Lower lobe of right lung (tissue), 2 donors: ENCODE measurements around the gene MZT2A. TPM values are rescaled to one million over a fixed set of nuclear protein-coding genes. Genes with fewer than 3 reads are reported as not detected.
A peak's percentile ranks its signal among the peaks of the same experiment; 100 is the strongest.
"Not testable (repeated sequence)": the region's sequence is repeated elsewhere in the genome, so short reads cannot be mapped to it uniquely, and the experiment has no call there.

Experiments
- ATAC-seq, 2 donors: fragments of 200-7000 bp; cut with Tn5 transposase; one replicate each; pipeline ENCODE4 v1.9.1; 2020 to 2022; ENCODE audit warnings: mild to moderate bottlenecking in 2 of 2, moderate library complexity in 2 of 2
- DNase-seq: peaks from one replicate; pipeline ENCODE4 v3.0.0-alpha.2; 2020
- H3K27ac ChIP-seq: fragments of 200-600 bp; one replicate; pipeline ENCODE4 v1.8.0; 2022
- H3K27me3 ChIP-seq: fragments of 200-600 bp; one replicate; pipeline ENCODE4 v1.8.0; 2022; ENCODE audit warnings: low read depth
- H3K36me3 ChIP-seq: fragments of 200-600 bp; one replicate; pipeline ENCODE4 v1.8.0; 2022; ENCODE audit warnings: mild to moderate bottlenecking
- H3K4me1 ChIP-seq: fragments of 200-600 bp; one replicate; pipeline ENCODE4 v1.8.0; 2022
- H3K4me3 ChIP-seq: fragments of 200-600 bp; one replicate; pipeline ENCODE4 v1.8.0; 2022; ENCODE audit warnings: mild to moderate bottlenecking
- H3K9me3 ChIP-seq: fragments of 200-600 bp; one replicate; pipeline ENCODE4 v1.8.0; 2022
- CTCF ChIP-seq: fragments of 200-600 bp; IDR thresholded peaks from one replicate; pipeline ENCODE4 v1.8.0; 2022; ENCODE audit warnings: antibody characterized with exemption, mild to moderate bottlenecking
- intact Hi-C: fragments of 100-400 bp; cut with DNase I; formaldehyde crosslinking; loops from one replicate; pipeline ENCODE4 v1.11.0; 2022
- total RNA-seq: library from RNA; stranded (reverse); fragmentation: NEBNext Ultra II Directional; extraction: Animal tissue kit (Norgen Biotek cat#: 25700); gene quantifications from one replicate; pipeline ENCODE4 v1.2.1, GENCODE V29; 2021
- donor health status: DM: no; HTN: yes; CAD: no; lungs with severe emphysema.

The MZT2A gene
- total RNA-seq, 1 donor from 2014 or later: 49.9 TPM

GRCh38 chr2:131478850-131479461, 13.2 kb downstream of the MZT2A start:
- intact Hi-C loops, H3K4me3 ChIP-seq, H3K36me3 ChIP-seq, H3K27ac ChIP-seq, DNase-seq, H3K27me3 ChIP-seq, H3K9me3 ChIP-seq, ATAC-seq, H3K4me1 ChIP-seq: not testable (repeated sequence)

- DNase-seq, H3K27me3 ChIP-seq, H3K9me3 ChIP-seq, H3K27ac ChIP-seq, H3K4me3 ChIP-seq, intact Hi-C loops, H3K4me1 ChIP-seq, H3K36me3 ChIP-seq, ATAC-seq: not testable (repeated sequence)
Observed at GRCh38 chr2:131478074-131478849, 13.9 kb downstream of the MZT2A start.

DNA sequence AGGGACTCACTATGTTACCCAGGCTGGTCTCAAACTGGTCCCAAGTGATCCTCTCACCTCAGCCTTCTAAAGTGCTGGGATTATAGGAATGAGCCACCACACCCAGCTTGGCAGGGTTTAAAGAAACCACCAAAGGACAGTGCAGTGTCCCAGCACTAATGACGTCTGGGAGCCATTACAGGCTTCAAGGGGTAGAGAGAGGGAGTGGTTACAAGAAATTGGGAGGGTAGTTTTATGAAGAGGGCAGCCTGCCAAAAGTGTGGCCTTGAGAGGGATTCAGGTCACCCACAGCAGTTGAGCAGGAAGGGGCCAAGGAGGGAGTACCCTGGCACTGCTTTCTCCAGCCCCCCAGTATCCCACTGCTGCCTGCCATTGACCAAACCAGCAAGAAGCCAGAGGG, 15.0 kb downstream of the MZT2A start:
- H3K27ac ChIP-seq, ATAC-seq, H3K4me3 ChIP-seq, H3K27me3 ChIP-seq, H3K9me3 ChIP-seq, DNase-seq, H3K36me3 ChIP-seq, H3K4me1 ChIP-seq, intact Hi-C loops: not testable (repeated sequence)

GRCh38 chr2:131476363-131476762, 15.8 kb downstream of the MZT2A start:
- H3K4me1 ChIP-seq, H3K9me3 ChIP-seq, ATAC-seq, H3K36me3 ChIP-seq, DNase-seq, intact Hi-C loops, H3K27me3 ChIP-seq, H3K4me3 ChIP-seq, H3K27ac ChIP-seq: not testable (repeated sequence)

- DNase-seq (no peak), ATAC-seq (no peak)
- H3K4me1 ChIP-seq: no peaks in the 10 kb centered on the region
- H3K27me3 ChIP-seq: no peaks in the 10 kb centered on the region
- H3K9me3 ChIP-seq: no peaks in the 10 kb centered on the region
- H3K4me3 ChIP-seq: no peak within 1 kb of the TSS
- no peaks in the 10 kb centered on the region for H3K36me3 ChIP-seq
- H3K27ac ChIP-seq: no peak within 1 kb of the TSS
- TF ChIP-seq CTCF: no peak
- intact Hi-C loops: no loop called here
Observed at GRCh38 chr2:131475831-131476230, 16.4 kb downstream of the MZT2A start, which contains the start of gene TUBA3D. Gene TUBA3D (plus strand): TSS chr2:131476119. CDS start chr2:131476200, 81 bp downstream.

- intact Hi-C loops, H3K4me1 ChIP-seq, H3K4me3 ChIP-seq, H3K27ac ChIP-seq, H3K9me3 ChIP-seq, H3K36me3 ChIP-seq, DNase-seq, H3K27me3 ChIP-seq, ATAC-seq: not testable (repeated sequence)
Observed at GRCh38 chr2:131473266-131473665, 18.9 kb downstream of the MZT2A start.

DNA sequence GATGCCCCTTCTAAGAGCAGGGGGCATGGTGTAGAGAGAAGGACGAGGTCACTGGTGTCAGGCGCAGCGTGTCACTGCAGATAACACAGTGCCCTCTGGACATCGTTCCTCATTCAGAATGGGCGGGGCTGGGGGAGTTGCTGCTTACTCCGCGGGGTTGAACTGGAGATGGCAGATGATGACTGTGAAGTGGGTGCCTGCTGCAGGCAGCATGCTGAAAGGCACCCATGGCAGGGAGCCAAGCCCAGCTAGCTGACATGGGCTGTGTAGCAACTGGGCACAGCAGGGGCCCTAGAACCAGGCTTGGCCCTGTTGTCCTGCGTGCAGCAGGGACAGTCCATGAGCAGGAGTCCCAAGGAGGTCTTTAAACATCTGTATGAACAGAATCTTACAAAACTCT, 20.6 kb downstream of the MZT2A start:
- intact Hi-C loops, H3K27me3 ChIP-seq: not testable (repeated sequence)
- peak in 1 of 2 donors; percentile 55 for ATAC-seq

DNA sequence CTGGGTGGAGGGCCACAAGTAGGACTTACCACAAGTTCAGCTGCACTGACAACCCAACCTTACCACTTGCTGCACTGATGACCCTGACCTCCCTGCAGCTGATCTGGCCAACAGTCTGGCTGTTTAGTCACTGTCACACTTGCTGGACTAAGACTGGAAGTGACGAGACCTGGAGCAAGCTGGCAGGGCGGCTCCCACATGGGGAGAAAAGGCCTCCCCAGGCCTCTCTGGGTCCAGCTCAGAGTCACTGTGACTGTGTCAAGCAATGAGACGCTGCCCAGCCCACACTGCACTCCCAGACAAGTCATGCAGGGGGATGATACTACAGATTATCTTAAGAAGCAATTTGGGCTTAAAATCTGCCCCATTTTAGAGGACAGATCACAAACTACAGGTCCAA, 21.3 kb downstream of the MZT2A start:
- intact Hi-C loops, H3K4me1 ChIP-seq, H3K27ac ChIP-seq, ATAC-seq, H3K36me3 ChIP-seq, DNase-seq, H3K27me3 ChIP-seq, H3K9me3 ChIP-seq, H3K4me3 ChIP-seq: not testable (repeated sequence)

More for the DNA sequence above, 20.6 kb downstream of the MZT2A start:
- not testable (repeated sequence) for H3K4me3 ChIP-seq, H3K4me1 ChIP-seq, H3K9me3 ChIP-seq, H3K27ac ChIP-seq, H3K36me3 ChIP-seq, DNase-seq

DNA sequence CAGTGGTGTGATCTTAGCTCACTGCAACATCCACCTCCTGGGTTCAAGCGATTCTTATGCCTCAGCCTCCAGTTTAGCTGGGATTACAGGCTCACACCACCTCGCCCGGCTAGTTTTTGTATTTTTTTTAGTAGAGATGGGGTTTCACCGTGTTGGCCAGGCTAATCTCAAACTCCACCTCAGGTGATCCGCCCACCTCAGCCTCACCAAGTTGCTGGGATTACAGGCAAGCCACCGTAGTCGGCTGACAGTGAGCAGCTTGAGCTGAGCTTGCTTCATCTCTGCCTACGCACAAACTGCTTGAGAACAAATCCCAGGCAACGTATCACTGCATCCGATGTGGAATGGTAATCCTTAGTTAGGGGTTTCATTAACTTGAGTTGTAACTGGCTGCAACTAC, 24.5 kb downstream of the MZT2A start:
- H3K4me1 ChIP-seq, H3K27me3 ChIP-seq, H3K4me3 ChIP-seq, DNase-seq, H3K27ac ChIP-seq, ATAC-seq, H3K36me3 ChIP-seq, intact Hi-C loops, H3K9me3 ChIP-seq: not testable (repeated sequence)

DNA sequence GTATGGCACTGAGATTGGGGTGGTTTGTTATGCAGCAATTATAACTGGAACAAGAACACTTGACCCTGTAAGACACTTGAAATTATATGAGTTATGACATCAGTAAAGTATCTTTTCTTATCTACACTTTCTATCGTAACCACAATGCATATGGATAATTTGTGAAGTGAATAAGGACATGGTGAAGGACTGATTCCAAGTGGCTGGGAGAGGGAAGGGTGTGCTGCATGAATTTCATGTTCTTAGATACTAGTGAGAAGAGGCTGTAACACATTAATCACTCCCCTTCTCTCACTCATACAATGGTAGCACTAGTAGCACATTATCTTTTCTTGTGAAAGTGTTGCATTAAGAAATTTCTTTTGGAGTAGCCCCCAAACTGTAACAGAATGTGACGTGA, 37.3 kb downstream of the MZT2A start:
- ATAC-seq, H3K4me3 ChIP-seq, H3K4me1 ChIP-seq, H3K27me3 ChIP-seq, H3K36me3 ChIP-seq, H3K27ac ChIP-seq, H3K9me3 ChIP-seq, DNase-seq, intact Hi-C loops: not testable (repeated sequence)

GRCh38 chr2:131451265-131451949, 40.8 kb downstream of the MZT2A start:
- H3K36me3 ChIP-seq, H3K4me3 ChIP-seq, ATAC-seq, H3K4me1 ChIP-seq, intact Hi-C loops, H3K9me3 ChIP-seq, H3K27ac ChIP-seq, DNase-seq, H3K27me3 ChIP-seq: not testable (repeated sequence)

DNA sequence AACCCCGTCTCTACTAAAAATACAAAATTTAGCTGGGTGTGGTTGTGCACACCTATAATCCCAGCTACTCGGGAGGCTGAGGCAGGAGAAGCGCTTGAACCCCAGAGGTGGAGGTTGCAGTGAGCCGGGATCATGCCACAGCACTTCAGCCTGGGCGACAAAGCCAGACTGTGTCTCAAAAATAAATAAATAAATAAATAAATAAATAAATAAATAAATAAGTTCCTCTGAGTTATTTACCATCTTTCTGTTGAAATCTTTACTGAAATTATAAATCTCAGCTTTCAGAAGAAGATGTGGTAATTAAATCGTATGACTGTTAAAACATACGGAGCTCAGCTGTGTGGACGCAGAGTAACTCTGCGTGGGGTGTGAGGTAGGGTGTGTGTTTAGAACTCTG, 44.2 kb downstream of the MZT2A start:
- DNase-seq, H3K36me3 ChIP-seq, H3K4me3 ChIP-seq, H3K9me3 ChIP-seq, H3K4me1 ChIP-seq, intact Hi-C loops, ATAC-seq, H3K27me3 ChIP-seq, H3K27ac ChIP-seq: not testable (repeated sequence)
